Measurements from ENCODE around the gene CACNA2D3.

DNA sequence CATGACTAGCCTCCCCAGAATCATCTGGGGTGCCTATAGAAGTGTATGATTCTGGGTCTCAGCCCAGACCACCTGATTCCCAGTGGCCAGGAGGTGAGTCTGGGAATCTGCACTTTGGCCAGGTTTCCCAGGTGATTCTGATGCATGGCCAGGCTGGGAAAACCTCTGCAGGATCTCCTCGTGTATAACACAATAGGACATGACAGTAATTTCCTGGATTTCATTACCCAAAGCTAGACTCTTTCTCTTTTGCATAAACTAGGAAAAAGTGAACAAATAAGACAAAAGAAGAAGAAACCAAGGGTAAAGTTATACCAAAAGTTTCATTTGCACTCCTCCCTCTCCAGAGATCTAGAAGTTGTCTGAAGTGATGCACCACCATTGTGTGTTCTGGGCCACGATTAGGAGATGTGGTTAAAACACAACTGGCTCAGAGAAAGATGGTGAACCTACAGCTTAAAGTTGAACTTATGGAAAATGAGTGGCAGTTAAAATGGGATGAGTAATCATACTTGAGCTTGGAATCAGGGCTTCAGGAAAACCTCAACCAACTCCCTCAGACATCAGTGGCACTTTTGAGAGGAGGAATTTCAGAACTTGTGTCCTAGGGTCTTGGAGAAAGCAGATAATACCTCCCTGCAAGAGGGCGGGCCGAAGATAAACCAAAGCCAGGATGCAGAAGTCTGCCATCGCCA lies 914.7 kb downstream of the CACNA2D3 start:
- TF ChIP-seq EZH2 (IDR thresholded peaks at IDR 0.05; ENCODE audit: insufficient read depth, poor library complexity, severe bottlenecking) (no peak), EZH2phosphoT487 (IDR thresholded peaks at IDR 0.05; ENCODE audit: insufficient read depth, low read depth) (no peak)
